GM12878 (cell line): ENCODE results near the gene PDE6D.

ENCODE experiments used
- ATF7 ChIP-seq: fragments of 450-650 bp; IDR thresholded peaks from 2 replicates; pipeline ENCODE4 v1.6.1; 2016; ENCODE audit warnings: low read depth, mild to moderate bottlenecking
- FOXM1 ChIP-seq: IDR thresholded peaks from 2 replicates; pipeline ENCODE4 v1.6.1; 2012; ENCODE audit warnings: low read depth, mild to moderate bottlenecking, inconsistent platforms, low read length, moderate library complexity
- IKZF2 ChIP-seq, 2 experiments: fragments of 450-650 bp; IDR thresholded peaks; 2 replicates each; pipeline ENCODE4 v1.6.1; 2017; ENCODE audit warnings: mild to moderate bottlenecking in 2 of 2, moderate library complexity in 2 of 2
- NBN ChIP-seq: fragments of 450-650 bp; IDR thresholded peaks from 2 replicates; pipeline ENCODE4 v1.6.1; 2016
- NFIC ChIP-seq: IDR thresholded peaks from 2 replicates; pipeline ENCODE4 v1.6.1; 2012; ENCODE audit warnings: low read depth, mild to moderate bottlenecking, inconsistent platforms, low read length, moderate library complexity
- POLR2AphosphoS2 ChIP-seq: IDR thresholded peaks from 2 replicates; pipeline ENCODE4 v1.6.1; 2011; ENCODE audit warnings: low read depth, mild to moderate bottlenecking, low read length, improper control_type of control experiment, moderate library complexity
- POLR2AphosphoS5 ChIP-seq: IDR thresholded peaks from 2 replicates; pipeline ENCODE4 v1.6.1; 2011; ENCODE audit warnings: mild to moderate bottlenecking, low read length, inconsistent platforms
- RCOR1 ChIP-seq: conservative IDR thresholded peaks from 2 replicates; pipeline ENCODE4 v1.6.1; 2012; ENCODE audit warnings: low read depth, low read length, improper control_type of control experiment
- SRF ChIP-seq, 2 experiments: IDR thresholded peaks; 2 replicates each; pipeline ENCODE4 v1.6.1; 2011; ENCODE audit warnings: low read depth in 2 of 2, low read length in 2 of 2, mild to moderate bottlenecking in 1 of 2, moderate library complexity in 1 of 2
- TF ChIP-seq, protein P1 (sequence below), 3 experiments: IDR thresholded peaks in 2 of 3; conservative IDR thresholded peaks in 1 of 3; 2 replicates each; pipeline ENCODE4 v1.5.1; 2011; ENCODE audit warnings: low read depth in 3 of 3, low read length in 3 of 3, mild to moderate bottlenecking in 3 of 3, control low read depth in 2 of 3, moderate library complexity in 2 of 3, inconsistent platforms in 1 of 3, mixed read lengths in 1 of 3; ENCODE audit not compliant: control insufficient read depth in 2 of 3, insufficient read depth in 1 of 3; ENCODE audit errors: extremely low read depth in 1 of 3
- TF ChIP-seq, protein P2 (sequence below): IDR thresholded peaks from 2 replicates; pipeline ENCODE4 v1.6.1; 2011; ENCODE audit warnings: low read depth, mild to moderate bottlenecking, low read length, moderate library complexity, borderline replicate concordance; ENCODE audit errors: extremely low read depth

DNA sequence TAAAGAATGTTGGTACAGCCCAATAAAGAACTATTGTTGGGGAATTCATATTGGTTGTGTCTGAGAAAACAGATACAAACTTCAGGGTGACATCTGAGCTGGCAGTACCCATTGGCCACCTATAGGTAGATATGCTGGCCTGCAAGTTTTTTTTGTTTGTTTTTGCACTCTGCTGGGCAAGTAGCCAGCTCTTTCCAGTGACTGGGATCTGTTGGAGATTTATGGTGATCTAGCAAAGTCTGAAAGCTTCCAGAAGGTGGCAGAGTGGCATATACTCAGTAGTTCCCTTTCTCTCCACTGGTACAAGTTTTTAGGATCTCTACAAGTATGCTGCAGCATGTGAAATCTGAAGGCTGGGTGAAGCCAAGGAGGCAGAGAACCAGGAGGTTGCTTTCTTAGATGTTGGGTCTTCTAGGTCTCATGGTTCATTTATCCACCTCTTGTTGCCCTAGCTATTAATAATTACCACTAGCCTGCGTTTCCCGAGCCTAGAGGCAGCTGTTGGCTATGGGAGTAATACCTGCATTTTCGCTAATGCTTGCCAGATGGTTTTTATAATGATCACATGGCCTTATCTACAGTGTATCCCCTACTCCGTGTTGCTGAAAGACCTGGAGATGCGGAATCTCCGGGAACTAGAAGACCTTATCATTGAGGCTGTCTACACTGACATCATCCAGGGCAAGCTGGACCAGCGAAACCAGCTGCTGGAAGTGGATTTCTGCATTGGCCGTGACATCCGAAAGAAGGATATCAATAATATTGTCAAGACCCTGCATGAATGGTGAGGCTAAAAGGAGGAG lies 14.6 kb upstream of the PDE6D start:
- TF ChIP-seq, protein P1, sequence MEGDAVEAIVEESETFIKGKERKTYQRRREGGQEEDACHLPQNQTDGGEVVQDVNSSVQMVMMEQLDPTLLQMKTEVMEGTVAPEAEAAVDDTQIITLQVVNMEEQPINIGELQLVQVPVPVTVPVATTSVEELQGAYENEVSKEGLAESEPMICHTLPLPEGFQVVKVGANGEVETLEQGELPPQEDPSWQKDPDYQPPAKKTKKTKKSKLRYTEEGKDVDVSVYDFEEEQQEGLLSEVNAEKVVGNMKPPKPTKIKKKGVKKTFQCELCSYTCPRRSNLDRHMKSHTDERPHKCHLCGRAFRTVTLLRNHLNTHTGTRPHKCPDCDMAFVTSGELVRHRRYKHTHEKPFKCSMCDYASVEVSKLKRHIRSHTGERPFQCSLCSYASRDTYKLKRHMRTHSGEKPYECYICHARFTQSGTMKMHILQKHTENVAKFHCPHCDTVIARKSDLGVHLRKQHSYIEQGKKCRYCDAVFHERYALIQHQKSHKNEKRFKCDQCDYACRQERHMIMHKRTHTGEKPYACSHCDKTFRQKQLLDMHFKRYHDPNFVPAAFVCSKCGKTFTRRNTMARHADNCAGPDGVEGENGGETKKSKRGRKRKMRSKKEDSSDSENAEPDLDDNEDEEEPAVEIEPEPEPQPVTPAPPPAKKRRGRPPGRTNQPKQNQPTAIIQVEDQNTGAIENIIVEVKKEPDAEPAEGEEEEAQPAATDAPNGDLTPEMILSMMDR (IDR thresholded peaks at IDR 0.05 in 2 of 3, conservative IDR thresholded peaks at IDR 0.05 in 1 of 3; ENCODE audit: control insufficient read depth in 2 of 3, extremely low read depth in 1 of 3, insufficient read depth in 1 of 3, low read depth in 3 of 3, low read length in 3 of 3): 0 out of 6 replicates have a peak, but pooled peaks of 2 of the 3 experiments have one; percentile 8 to 13
- TF ChIP-seq NBN (no peak), SRF (IDR thresholded peaks at IDR 0.05; ENCODE audit: low read depth in 2 of 2, low read length in 2 of 2) (no peak), IKZF2 (IDR thresholded peaks at IDR 0.05) (no peak), NFIC (no peak), FOXM1 (no peak), POLR2AphosphoS5 (no peak), ATF7 (no peak), RCOR1 (no peak), POLR2AphosphoS2 (no peak)
- TF ChIP-seq, protein P2, sequence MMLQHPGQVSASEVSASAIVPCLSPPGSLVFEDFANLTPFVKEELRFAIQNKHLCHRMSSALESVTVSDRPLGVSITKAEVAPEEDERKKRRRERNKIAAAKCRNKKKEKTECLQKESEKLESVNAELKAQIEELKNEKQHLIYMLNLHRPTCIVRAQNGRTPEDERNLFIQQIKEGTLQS: no peak
